G401.6 (cell line): ENCODE measurements around the gene PHLDB2.
A peak's percentile ranks its signal among the peaks of the same experiment; 100 is the strongest.

Experiments
- FAIRE-seq: peaks from 2 replicates; lab custom pipeline; 2012; peaks lifted over from hg19 to GRCh38; lab: Jason Lieb, UNC

Gene PHLDB2

GRCh38 chr3:111965484-111965883 is 106.4 kb downstream of the PHLDB2 start:
- no peak for FAIRE-seq

GRCh38 chr3:111967068-111967467 is 108.0 kb downstream of the PHLDB2 start:
- FAIRE-seq: no peak

- peak; percentile 85 for FAIRE-seq
These were observed 108.7 kb downstream of the PHLDB2 start for GRCh38 chr3:111967651-111968274.

GRCh38 chr3:111968319-111969054 is 109.4 kb downstream of the PHLDB2 start:
- no peak for FAIRE-seq

- FAIRE-seq: no peak
These were observed 111.3 kb downstream of the PHLDB2 start for GRCh38 chr3:111970376-111970775.

GRCh38 chr3:111971533-111972130 is 112.6 kb downstream of the PHLDB2 start:
- FAIRE-seq: no peak

GRCh38 chr3:111972891-111973290 is 113.8 kb downstream of the PHLDB2 start:
- no peak for FAIRE-seq

GRCh38 chr3:111975131-111975530 is 116.1 kb downstream of the PHLDB2 start:
- no peak for FAIRE-seq

- no peak for FAIRE-seq
These were observed 117.2 kb downstream of the PHLDB2 start for GRCh38 chr3:111976254-111976653.

GRCh38 chr3:111978583-111979433 is 119.7 kb downstream of the PHLDB2 start, which contains the start of gene ABHD10:
Gene ABHD10, plus strand, starts transcription at chr3:111979026. Its CDS starts 36 bp downstream, at chr3:111979062.
- FAIRE-seq: peak; percentile 96

- no peak for FAIRE-seq
These were observed 120.5 kb downstream of the PHLDB2 start for GRCh38 chr3:111979434-111980038.

- no peak for FAIRE-seq
These were observed 121.8 kb downstream of the PHLDB2 start for GRCh38 chr3:111980716-111981456.

- no peak for FAIRE-seq
These were observed 122.3 kb downstream of the PHLDB2 start for GRCh38 chr3:111981457-111981763.

GRCh38 chr3:111984636-111985298 is 125.7 kb downstream of the PHLDB2 start:
- no peak for FAIRE-seq

- FAIRE-seq: no peak
These were observed 127.7 kb downstream of the PHLDB2 start for GRCh38 chr3:111986800-111987199.

GRCh38 chr3:111989061-111989678 is 130.1 kb downstream of the PHLDB2 start:
- peak; percentile 89 for FAIRE-seq

GRCh38 chr3:111993038-111993437 is 134.0 kb downstream of the PHLDB2 start:
- no peak for FAIRE-seq

- no peak for FAIRE-seq
These were observed 139.8 kb downstream of the PHLDB2 start, which contains the start of gene TAGLN3 for GRCh38 chr3:111998636-111999483. Gene TAGLN3, plus strand, starts transcription at chr3:111998922. Its CDS starts 501 bp downstream, at chr3:111999423.
